Measurements from ENCODE around the gene RFX8.

Gene RFX8

GRCh38 chr2:101403745-101404144 lies 71.2 kb downstream of the RFX8 start:
- Histone ChIP-seq H3K27ac (no peak overlapping the region), H3K9ac (no peak overlapping the region), H3K27me3 (no peaks in the 10 kb centered on the region), H4K20me1 (no peaks in the 10 kb centered on the region), H3K4me1 (peaks cover 76% of the 10 kb centered on the region), H3K9me3 (no peaks in the 10 kb centered on the region), H3K4me3 (no peak overlapping the region), H3K36me3 (no peaks in the 10 kb centered on the region), H3K4me2 (no peak overlapping the region)
- no peak for TF ChIP-seq Cebpa-rat (IDR thresholded peaks at IDR 0.05)

- no peak for TF ChIP-seq Cebpa-rat (IDR thresholded peaks at IDR 0.05)
- no peaks in the 10 kb centered on the region for H3K36me3 ChIP-seq
- no peaks in the 10 kb centered on the region for H3K9me3 ChIP-seq
- no peak overlapping the region for H3K9ac ChIP-seq
- H3K27ac ChIP-seq: peak overlapping the region; percentile 80
- peak overlapping the region; percentile 79 for H3K4me2 ChIP-seq
- H4K20me1 ChIP-seq: no peaks in the 10 kb centered on the region
- H3K4me1 ChIP-seq: peaks cover 76% of the 10 kb centered on the region
- H3K4me3 ChIP-seq: no peak overlapping the region
- no peaks in the 10 kb centered on the region for H3K27me3 ChIP-seq
These were observed 72.3 kb downstream of the RFX8 start for GRCh38 chr2:101402630-101403029.

GRCh38 chr2:101401906-101402305 lies 73.0 kb downstream of the RFX8 start:
- Histone ChIP-seq H3K27me3 (no peaks in the 10 kb centered on the region), H3K4me2 (peak overlapping the region; percentile 79), H3K9me3 (no peaks in the 10 kb centered on the region), H3K36me3 (no peaks in the 10 kb centered on the region), H3K4me1 (peaks cover 72% of the 10 kb centered on the region), H3K27ac (peak overlapping the region; percentile 80), H3K4me3 (no peak overlapping the region), H3K9ac (0 out of 2 replicates have a peak overlapping the region, but pooled peaks have one; percentile 59), H4K20me1 (no peaks in the 10 kb centered on the region)
- TF ChIP-seq Cebpa-rat (IDR thresholded peaks at IDR 0.05): no peak

GRCh38 chr2:101401326-101401665 lies 73.6 kb downstream of the RFX8 start:
- H3K27me3 ChIP-seq: no peaks in the 10 kb centered on the region
- H3K36me3 ChIP-seq: no peaks in the 10 kb centered on the region
- H3K4me2 ChIP-seq: peak overlapping the region; percentile 79
- no peaks in the 10 kb centered on the region for H4K20me1 ChIP-seq
- H3K9me3 ChIP-seq: no peaks in the 10 kb centered on the region
- no peak overlapping the region; the same call in 1 of the 2 replicates for H3K4me3 ChIP-seq
- H3K27ac ChIP-seq: peak overlapping the region; percentile 80
- TF ChIP-seq Cebpa-rat (IDR thresholded peaks at IDR 0.05): no peak
- peak overlapping the region; percentile 59 for H3K9ac ChIP-seq
- H3K4me1 ChIP-seq: peaks cover 67% of the 10 kb centered on the region

- peak overlapping the region; percentile 79 for H3K4me2 ChIP-seq
- H3K4me1 ChIP-seq: peaks cover 61% of the 10 kb centered on the region
- H3K9ac ChIP-seq: peak overlapping the region; percentile 59
- no peaks in the 10 kb centered on the region for H3K27me3 ChIP-seq
- no peak for TF ChIP-seq Cebpa-rat (IDR thresholded peaks at IDR 0.05)
- no peaks in the 10 kb centered on the region for H4K20me1 ChIP-seq
- H3K27ac ChIP-seq: peak overlapping the region; percentile 80
- peak overlapping the region; percentile 27 for H3K4me3 ChIP-seq
- no peaks in the 10 kb centered on the region for H3K36me3 ChIP-seq
- H3K9me3 ChIP-seq: no peaks in the 10 kb centered on the region
These were observed 74.2 kb downstream of the RFX8 start for GRCh38 chr2:101400506-101401325.

GRCh38 chr2:101400048-101400447 lies 74.9 kb downstream of the RFX8 start:
- peak overlapping the region; percentile 59 for H3K9ac ChIP-seq
- no peaks in the 10 kb centered on the region for H3K9me3 ChIP-seq
- peak overlapping the region; percentile 80 for H3K27ac ChIP-seq
- peak overlapping the region; percentile 27 for H3K4me3 ChIP-seq
- H3K36me3 ChIP-seq: no peaks in the 10 kb centered on the region
- H4K20me1 ChIP-seq: no peaks in the 10 kb centered on the region
- TF ChIP-seq Cebpa-rat (IDR thresholded peaks at IDR 0.05): no peak
- peak overlapping the region; percentile 79 for H3K4me2 ChIP-seq
- H3K4me1 ChIP-seq: peaks cover 55% of the 10 kb centered on the region
- no peaks in the 10 kb centered on the region for H3K27me3 ChIP-seq

- H3K4me1 ChIP-seq: peaks cover 46% of the 10 kb centered on the region
- no peaks in the 10 kb centered on the region for H3K36me3 ChIP-seq
- peak overlapping the region; percentile 79 for H3K4me2 ChIP-seq
- no peaks in the 10 kb centered on the region for H4K20me1 ChIP-seq
- no peaks in the 10 kb centered on the region for H3K9me3 ChIP-seq
- no peak overlapping the region for H3K4me3 ChIP-seq
- H3K27ac ChIP-seq: peak overlapping the region; percentile 80; the same call in 1 of the 2 replicates
- H3K27me3 ChIP-seq: no peaks in the 10 kb centered on the region
- no peak overlapping the region for H3K9ac ChIP-seq
- TF ChIP-seq Cebpa-rat (IDR thresholded peaks at IDR 0.05): no peak
These were observed 75.7 kb downstream of the RFX8 start for GRCh38 chr2:101399021-101399799.

GRCh38 chr2:101398116-101398821 lies 76.6 kb downstream of the RFX8 start:
- H3K27me3 ChIP-seq: no peaks in the 10 kb centered on the region
- H3K4me2 ChIP-seq: no peak overlapping the region

GRCh38 chr2:101396316-101396717 lies 78.6 kb downstream of the RFX8 start:
- Histone ChIP-seq H3K36me3 (no peaks in the 10 kb centered on the region), H3K27me3 (no peaks in the 10 kb centered on the region), H3K9me3 (no peaks in the 10 kb centered on the region), H3K9ac (no peak overlapping the region), H3K27ac (no peak overlapping the region), H3K4me1 (peaks cover 25% of the 10 kb centered on the region), H3K4me2 (no peak overlapping the region), H3K4me3 (no peak overlapping the region), H4K20me1 (no peaks in the 10 kb centered on the region)
- no peak for TF ChIP-seq Cebpa-rat (IDR thresholded peaks at IDR 0.05)

More at GRCh38 chr2:101398116-101398821, 76.6 kb downstream of the RFX8 start:
- H3K4me3 ChIP-seq: no peak overlapping the region
- H3K4me1 ChIP-seq: peaks cover 45% of the 10 kb centered on the region
- no peak overlapping the region for H3K9ac ChIP-seq
- H3K27ac ChIP-seq: no peak overlapping the region
- no peaks in the 10 kb centered on the region for H3K9me3 ChIP-seq
- no peak for TF ChIP-seq Cebpa-rat (IDR thresholded peaks at IDR 0.05)
- H3K36me3 ChIP-seq: no peaks in the 10 kb centered on the region
- no peaks in the 10 kb centered on the region for H4K20me1 ChIP-seq

All from BLaER1 (cell line).